ENCODE data around the gene PRKN. TPM values are rescaled to one million over a fixed set of nuclear protein-coding genes. Genes with fewer than 3 reads are reported as not detected.

PRKN gene
- total RNA-seq, 1 donor from 2014 or later, result 1.3 TPM

GRCh38 chr6:161710698-161711097 is 1016.9 kb downstream of the PRKN start:
- Histone ChIP-seq H3K27ac (ENCODE audit: low read depth, low read length) (no peak overlapping the region), H3K36me3 (ENCODE audit: insufficient read depth, low read length) (no peaks in the 10 kb centered on the region)

GRCh38 chr6:161701056-161701455 is 1026.5 kb downstream of the PRKN start:
- no peaks in the 10 kb centered on the region for H3K27me3 ChIP-seq (ENCODE audit: insufficient read depth, low read length)
- no peak overlapping the region for H3K9ac ChIP-seq (ENCODE audit: low read length)
- no peaks in the 10 kb centered on the region for H3K4me1 ChIP-seq (ENCODE audit: insufficient read depth, low read length)
- H3K4me2 ChIP-seq (ENCODE audit: low read length), result no peak overlapping the region
- TF ChIP-seq CTCF (IDR thresholded peaks at IDR 0.05; ENCODE audit: insufficient read depth, low read depth, low read length) (no peak), EZH2 (IDR thresholded peaks at IDR 0.05; ENCODE audit: insufficient read depth, low read length) (no peak)
- no peak for DNase-seq (ENCODE audit: low read depth)
- no peak overlapping the region for H3K27ac Mint-ChIP-seq (ENCODE audit: unreplicated experiment)
- no peaks in the 10 kb centered on the region for H3K4me1 Mint-ChIP-seq (ENCODE audit: low read depth, unreplicated experiment)
- H3K36me3 ChIP-seq (ENCODE audit: insufficient read depth, low read length), result no peaks in the 10 kb centered on the region
- no peak for FAIRE-seq
- no peak overlapping the region for H3K4me3 Mint-ChIP-seq (ENCODE audit: unreplicated experiment)
- H3K4me3 ChIP-seq (ENCODE audit: insufficient read depth, low read depth, low read length), result no peak overlapping the region
- H3K27ac ChIP-seq (ENCODE audit: low read depth, low read length), result no peak overlapping the region
- H3K36me3 Mint-ChIP-seq (ENCODE audit: low read depth, unreplicated experiment), result no peaks in the 10 kb centered on the region
- H4K20me1 ChIP-seq (ENCODE audit: insufficient read depth, low read length), result no peaks in the 10 kb centered on the region
- peaks cover 3% of the 10 kb centered on the region for H3K9me3 Mint-ChIP-seq (ENCODE audit: unreplicated experiment)
- no peak overlapping the region for H2AFZ ChIP-seq (ENCODE audit: low read depth, low read length)
- no peaks in the 10 kb centered on the region for H3K27me3 Mint-ChIP-seq (ENCODE audit: low read depth, unreplicated experiment)
- no peaks in the 10 kb centered on the region for H3K9me3 ChIP-seq (ENCODE audit: insufficient read depth, low read depth, low read length)
- no peaks in the 10 kb centered on the region for H3K79me2 ChIP-seq (ENCODE audit: insufficient read depth, low read length)

More at GRCh38 chr6:161710698-161711097, 1016.9 kb downstream of the PRKN start:
- Histone ChIP-seq H3K27me3 (ENCODE audit: insufficient read depth, low read length) (no peaks in the 10 kb centered on the region), H2AFZ (ENCODE audit: low read depth, low read length) (no peak overlapping the region), H3K4me3 (ENCODE audit: insufficient read depth, low read depth, low read length) (no peak overlapping the region), H3K9me3 (ENCODE audit: insufficient read depth, low read depth, low read length) (no peaks in the 10 kb centered on the region), H3K4me1 (ENCODE audit: insufficient read depth, low read length) (no peaks in the 10 kb centered on the region), H3K9ac (ENCODE audit: low read length) (no peak overlapping the region), H3K79me2 (ENCODE audit: insufficient read depth, low read length) (no peaks in the 10 kb centered on the region), H4K20me1 (ENCODE audit: insufficient read depth, low read length) (no peaks in the 10 kb centered on the region), H3K4me2 (ENCODE audit: low read length) (no peak overlapping the region)
- no peak for TF ChIP-seq EZH2 (IDR thresholded peaks at IDR 0.05; ENCODE audit: insufficient read depth, low read length)
- no peak for TF ChIP-seq CTCF (IDR thresholded peaks at IDR 0.05; ENCODE audit: insufficient read depth, low read depth, low read length)
- no peak for DNase-seq (ENCODE audit: low read depth)
- H3K36me3 Mint-ChIP-seq (ENCODE audit: low read depth, unreplicated experiment), result no peaks in the 10 kb centered on the region
- no peaks in the 10 kb centered on the region for H3K4me1 Mint-ChIP-seq (ENCODE audit: low read depth, unreplicated experiment)
- no peaks in the 10 kb centered on the region for H3K9me3 Mint-ChIP-seq (ENCODE audit: unreplicated experiment)
- FAIRE-seq, result no peak
- no peak overlapping the region for H3K27ac Mint-ChIP-seq (ENCODE audit: unreplicated experiment)
- peaks cover 2% of the 10 kb centered on the region for H3K27me3 Mint-ChIP-seq (ENCODE audit: low read depth, unreplicated experiment)
- no peak overlapping the region for H3K4me3 Mint-ChIP-seq (ENCODE audit: unreplicated experiment)

GRCh38 chr6:161696801-161697200 is 1030.8 kb downstream of the PRKN start:
- H3K27me3 ChIP-seq (ENCODE audit: insufficient read depth, low read length), result no peaks in the 10 kb centered on the region
- no peaks in the 10 kb centered on the region for H3K4me1 Mint-ChIP-seq (ENCODE audit: low read depth, unreplicated experiment)
- peaks cover 3% of the 10 kb centered on the region for H3K9me3 Mint-ChIP-seq (ENCODE audit: unreplicated experiment)
- TF ChIP-seq EZH2 (IDR thresholded peaks at IDR 0.05; ENCODE audit: insufficient read depth, low read length), result no peak
- no peak for TF ChIP-seq CTCF (IDR thresholded peaks at IDR 0.05; ENCODE audit: insufficient read depth, low read depth, low read length)
- no peak overlapping the region for H3K4me2 ChIP-seq (ENCODE audit: low read length)
- H3K4me1 ChIP-seq (ENCODE audit: insufficient read depth, low read length), result no peaks in the 10 kb centered on the region
- H3K4me3 ChIP-seq (ENCODE audit: insufficient read depth, low read depth, low read length), result no peak overlapping the region
- FAIRE-seq, result no peak
- peak; percentile 5 for DNase-seq (ENCODE audit: low read depth)
- H3K27ac ChIP-seq (ENCODE audit: low read depth, low read length), result no peak overlapping the region
- H3K4me3 Mint-ChIP-seq (ENCODE audit: unreplicated experiment), result no peak overlapping the region
- H3K79me2 ChIP-seq (ENCODE audit: insufficient read depth, low read length), result no peaks in the 10 kb centered on the region
- no peaks in the 10 kb centered on the region for H3K36me3 ChIP-seq (ENCODE audit: insufficient read depth, low read length)
- H3K27me3 Mint-ChIP-seq (ENCODE audit: low read depth, unreplicated experiment), result no peaks in the 10 kb centered on the region
- no peaks in the 10 kb centered on the region for H3K36me3 Mint-ChIP-seq (ENCODE audit: low read depth, unreplicated experiment)
- no peak overlapping the region for H3K9ac ChIP-seq (ENCODE audit: low read length)
- H2AFZ ChIP-seq (ENCODE audit: low read depth, low read length), result no peak overlapping the region
- no peaks in the 10 kb centered on the region for H4K20me1 ChIP-seq (ENCODE audit: insufficient read depth, low read length)
- H3K9me3 ChIP-seq (ENCODE audit: insufficient read depth, low read depth, low read length), result no peaks in the 10 kb centered on the region
- no peak overlapping the region for H3K27ac Mint-ChIP-seq (ENCODE audit: unreplicated experiment)
